Mesendoderm (in vitro differentiated cells): Measurements from ENCODE around the gene SSBP3.

Experiments
- DNase-seq: peaks from one replicate; pipeline ENCODE4 v3.0.0; 2013
- H2AK5ac ChIP-seq: 2 replicates; pipeline ENCODE4 v1.6.1; 2013; ENCODE audit warnings: low read length, inconsistent platforms
- H2BK120ac ChIP-seq: 2 replicates; pipeline ENCODE4 v1.6.1; 2013; ENCODE audit warnings: low read depth, mild to moderate bottlenecking, low read length, moderate library complexity, mixed read lengths
- H2BK15ac ChIP-seq: replicated peaks from 2 replicates; pipeline ENCODE4 v1.6.1; 2013; ENCODE audit warnings: low read depth, mild to moderate bottlenecking, moderate library complexity
- H2BK5ac ChIP-seq: 2 replicates; pipeline ENCODE4 v1.6.1; 2013; ENCODE audit warnings: low read length, inconsistent platforms
- H3K18ac ChIP-seq: 2 replicates; pipeline ENCODE4 v1.6.1; 2013; ENCODE audit warnings: mild to moderate bottlenecking, low read length, mixed read lengths
- H3K23ac ChIP-seq: one replicate; pipeline ENCODE4 v1.6.1; 2013; ENCODE audit warnings: low read length
- H3K27ac ChIP-seq: 2 replicates; pipeline ENCODE4 v1.5.1; 2013; ENCODE audit warnings: low read depth, mild to moderate bottlenecking, inconsistent platforms, low read length, moderate library complexity
- H3K27me3 ChIP-seq: 2 replicates; pipeline ENCODE4 v1.6.1; 2013; ENCODE audit warnings: low read length, control low read depth, mild to moderate bottlenecking, inconsistent platforms; ENCODE audit not compliant: insufficient read depth, poor library complexity
- H3K36me3 ChIP-seq: 2 replicates; pipeline ENCODE4 v1.6.1; 2013; ENCODE audit warnings: low read length, inconsistent platforms; ENCODE audit not compliant: control insufficient read depth, insufficient read depth
- H3K4ac ChIP-seq: one replicate; pipeline ENCODE4 v1.6.1; 2013; ENCODE audit warnings: low read depth, mild to moderate bottlenecking, low read length, moderate library complexity
- H3K4me1 ChIP-seq: 2 replicates; pipeline ENCODE4 v1.6.1; 2013; ENCODE audit warnings: low read depth, low read length, inconsistent platforms; ENCODE audit not compliant: control insufficient read depth
- H3K4me2 ChIP-seq: 2 replicates; pipeline ENCODE4 v1.6.1; 2013; ENCODE audit warnings: low read length
- H3K4me3 ChIP-seq: 2 replicates; pipeline ENCODE4 v1.5.1; 2013; ENCODE audit warnings: mild to moderate bottlenecking, low read length
- H3K56ac ChIP-seq: one replicate; pipeline ENCODE4 v1.6.1; 2013; ENCODE audit warnings: low read length
- H3K79me1 ChIP-seq: 2 replicates; pipeline ENCODE4 v1.6.1; 2013; ENCODE audit warnings: low read length, inconsistent platforms
- H3K79me2 ChIP-seq: 2 replicates; pipeline ENCODE4 v1.6.1; 2013; ENCODE audit warnings: mild to moderate bottlenecking, low read length; ENCODE audit not compliant: control insufficient read depth, insufficient read depth
- H3K9ac ChIP-seq: 2 replicates; pipeline ENCODE4 v1.6.1; 2013; ENCODE audit warnings: low read length, inconsistent platforms
- H4K5ac ChIP-seq: one replicate; pipeline ENCODE4 v1.6.1; 2013; ENCODE audit warnings: low read length
- H4K8ac ChIP-seq: one replicate; pipeline ENCODE4 v1.6.1; 2013; ENCODE audit warnings: low read depth, mild to moderate bottlenecking, control low read depth, low read length, moderate library complexity
- WGBS: extraction: QIAGEN DNeasy Blood & Tissue Kit; methylation state at CpG from one replicate; pipeline ENCODE4 v1.1.7; 2013; ENCODE audit warnings: low lambda C conversion rate, missing lambda C conversion rate; ENCODE audit not compliant: insufficient coverage; ENCODE audit errors: extremely low coverage; 5-methylcytosine and 5-hydroxymethylcytosine counted together

Gene SSBP3

GRCh38 chr1:54274881-54275280, 131.3 kb downstream of the SSBP3 start:
- H3K79me2 ChIP-seq: peaks cover 55% of the 10 kb centered on the region
- peaks cover 22% of the 10 kb centered on the region for H3K4me1 ChIP-seq
- no peak overlapping the region for H3K4me3 ChIP-seq
- H3K18ac ChIP-seq: no peak overlapping the region
- no peak for DNase-seq
- H3K23ac ChIP-seq: no peak overlapping the region
- H3K4me2 ChIP-seq: no peak overlapping the region
- peak overlapping the region; percentile 64 for H3K56ac ChIP-seq
- peak overlapping the region; percentile 28 for H3K9ac ChIP-seq
- H3K36me3 ChIP-seq: peaks cover 5% of the 10 kb centered on the region
- H4K8ac ChIP-seq: no peak overlapping the region
- H3K4ac ChIP-seq: no peak overlapping the region
- no peak overlapping the region for H2BK5ac ChIP-seq
- WGBS: no CpG with 5 or more reads among the region's 11 CpGs
- no peak overlapping the region for H4K5ac ChIP-seq
- H2AK5ac ChIP-seq: no peak overlapping the region
- H3K79me1 ChIP-seq: peaks cover 48% of the 10 kb centered on the region
- H3K27ac ChIP-seq: peak overlapping the region; percentile 64
- H2BK15ac ChIP-seq: no peak overlapping the region
- no peak overlapping the region for H2BK120ac ChIP-seq
- no peaks in the 10 kb centered on the region for H3K27me3 ChIP-seq

DNA sequence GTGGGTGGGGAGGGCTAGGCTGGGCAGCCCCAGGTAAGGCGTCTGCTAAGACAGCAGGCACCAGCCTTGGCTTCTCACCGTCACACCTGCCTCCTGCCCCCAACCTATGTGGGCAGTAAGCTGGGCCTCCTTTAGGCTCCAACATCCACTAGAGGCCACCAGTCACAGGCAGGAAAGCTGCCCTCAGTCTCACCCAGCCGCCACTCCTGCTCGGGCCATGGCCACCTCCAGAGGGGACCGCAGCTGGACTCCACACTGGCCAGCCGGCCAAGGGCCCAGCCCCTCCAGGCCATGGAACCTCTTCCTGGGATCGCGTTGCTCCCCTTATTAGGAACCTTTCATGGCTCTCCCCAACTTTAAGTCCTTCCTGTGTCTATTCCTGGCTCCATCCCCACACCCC, 131.7 kb downstream of the SSBP3 start:
- no peak for DNase-seq

DNA sequence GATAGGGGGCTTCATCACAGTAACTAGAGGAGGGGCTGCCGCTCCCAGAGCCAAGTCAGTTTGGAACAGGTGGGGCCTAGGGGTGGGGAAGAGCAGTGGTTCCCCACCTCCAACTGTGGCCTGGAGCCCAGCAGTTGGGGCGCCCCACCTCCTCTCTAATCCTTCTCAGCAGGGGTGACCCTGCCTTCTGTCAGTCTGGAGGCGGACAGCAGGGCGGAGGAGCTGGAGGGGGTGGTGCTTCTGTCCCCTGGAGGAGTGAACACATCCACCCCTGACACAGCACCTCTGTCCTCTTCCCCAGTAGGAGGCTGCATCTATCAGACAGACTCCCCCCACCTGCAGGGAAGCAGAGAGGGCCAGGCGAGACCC, 132.4 kb downstream of the SSBP3 start:
- Histone ChIP-seq H2BK15ac (no peak overlapping the region), H2AK5ac (no peak overlapping the region), H3K4ac (no peak overlapping the region), H2BK5ac (no peak overlapping the region), H4K5ac (no peak overlapping the region), H3K18ac (no peak overlapping the region), H3K36me3 (peaks cover under 1% of the 10 kb centered on the region), H3K4me3 (no peak overlapping the region), H4K8ac (no peak overlapping the region), H3K4me1 (peaks cover 22% of the 10 kb centered on the region), H2BK120ac (no peak overlapping the region), H3K27ac (peak overlapping the region; percentile 64), H3K27me3 (no peaks in the 10 kb centered on the region), H3K9ac (no peak overlapping the region), H3K56ac (no peak overlapping the region), H3K79me2 (peaks cover 50% of the 10 kb centered on the region), H3K79me1 (peaks cover 47% of the 10 kb centered on the region), H3K23ac (no peak overlapping the region), H3K4me2 (no peak overlapping the region)
- DNase-seq: peak; percentile 82
- no CpG with 5 or more reads among the region's 5 CpGs for WGBS

More for the DNA sequence above, 131.7 kb downstream of the SSBP3 start:
- H3K79me2 ChIP-seq: peaks cover 54% of the 10 kb centered on the region
- no peak overlapping the region for H3K4me3 ChIP-seq
- H4K5ac ChIP-seq: no peak overlapping the region
- H3K56ac ChIP-seq: peak overlapping the region; percentile 64
- peak overlapping the region; percentile 28 for H3K9ac ChIP-seq
- no peaks in the 10 kb centered on the region for H3K27me3 ChIP-seq
- no peak overlapping the region for H2BK120ac ChIP-seq
- no peak overlapping the region for H3K4me2 ChIP-seq
- no peak overlapping the region for H3K23ac ChIP-seq
- H3K79me1 ChIP-seq: peaks cover 47% of the 10 kb centered on the region
- H2AK5ac ChIP-seq: no peak overlapping the region
- WGBS: no CpG with 5 or more reads among the region's 8 CpGs
- H3K4ac ChIP-seq: no peak overlapping the region
- no peak overlapping the region for H2BK15ac ChIP-seq
- H3K18ac ChIP-seq: no peak overlapping the region
- H3K36me3 ChIP-seq: peaks cover 3% of the 10 kb centered on the region
- H4K8ac ChIP-seq: no peak overlapping the region
- H3K4me1 ChIP-seq: peaks cover 22% of the 10 kb centered on the region
- peak overlapping the region; percentile 64 for H3K27ac ChIP-seq
- no peak overlapping the region for H2BK5ac ChIP-seq

DNA sequence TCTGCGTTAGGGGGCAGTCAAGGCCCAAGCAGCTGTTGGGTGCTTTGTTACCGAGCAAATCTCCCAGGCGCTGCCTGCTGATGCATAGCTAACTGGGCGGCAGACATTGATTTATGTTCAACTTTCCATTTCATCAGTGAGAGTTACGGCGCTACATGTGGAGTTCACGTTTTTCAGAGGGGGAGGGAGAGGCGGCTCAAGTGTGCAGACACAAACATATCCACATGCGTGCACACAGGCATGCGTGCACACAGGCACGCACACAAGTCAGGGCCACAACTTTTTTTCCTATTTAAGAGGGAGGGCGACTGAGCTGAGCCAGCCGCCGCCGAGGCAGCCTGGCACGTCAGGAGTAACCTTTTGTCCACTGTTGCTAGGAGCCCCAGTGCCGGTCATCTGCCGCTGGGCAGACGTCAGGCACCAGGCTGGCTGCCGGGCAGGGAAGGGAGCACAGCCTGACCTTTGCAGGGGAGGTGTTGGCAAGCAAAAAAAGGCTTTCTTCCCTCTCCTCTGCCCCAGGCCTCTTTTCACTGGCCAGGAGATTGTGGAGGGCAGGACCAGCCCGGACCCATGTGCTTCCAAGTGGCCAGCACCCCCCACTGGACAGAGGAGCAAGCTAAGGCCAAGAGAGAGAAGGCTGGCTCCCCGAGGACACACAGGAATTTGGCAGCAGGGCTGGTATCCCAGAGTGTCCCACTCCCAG, 133.0 kb downstream of the SSBP3 start:
- H3K4me1 ChIP-seq: peaks cover 22% of the 10 kb centered on the region
- WGBS: no CpG with 5 or more reads among the region's 22 CpGs

GRCh38 chr1:54272772-54273091, 133.5 kb downstream of the SSBP3 start:
- Histone ChIP-seq H4K5ac (no peak overlapping the region), H3K9ac (peak overlapping the region; percentile 1), H3K79me1 (peaks cover 44% of the 10 kb centered on the region), H3K36me3 (no peaks in the 10 kb centered on the region), H4K8ac (no peak overlapping the region), H3K56ac (peak overlapping the region; percentile 71), H3K27ac (no peak overlapping the region), H3K27me3 (no peaks in the 10 kb centered on the region), H2BK5ac (no peak overlapping the region), H2BK15ac (no peak overlapping the region), H2AK5ac (no peak overlapping the region), H2BK120ac (no peak overlapping the region), H3K23ac (no peak overlapping the region), H3K4me1 (peaks cover 22% of the 10 kb centered on the region), H3K4me2 (no peak overlapping the region), H3K4ac (no peak overlapping the region), H3K79me2 (peaks cover 47% of the 10 kb centered on the region), H3K4me3 (no peak overlapping the region), H3K18ac (no peak overlapping the region)
- WGBS: no CpG with 5 or more reads among the region's 4 CpGs
- DNase-seq: peak; percentile 77

More for the DNA sequence above, 133.0 kb downstream of the SSBP3 start:
- no peak overlapping the region for H2BK5ac ChIP-seq
- H4K5ac ChIP-seq: no peak overlapping the region
- no peak overlapping the region for H3K4me2 ChIP-seq
- no peak overlapping the region for H3K23ac ChIP-seq
- H3K27me3 ChIP-seq: no peaks in the 10 kb centered on the region
- H3K4me3 ChIP-seq: no peak overlapping the region
- H4K8ac ChIP-seq: no peak overlapping the region
- H2AK5ac ChIP-seq: no peak overlapping the region
- H3K56ac ChIP-seq: peak overlapping the region; percentile 71
- no peak overlapping the region for H2BK120ac ChIP-seq
- DNase-seq: peak; percentile 70
- H3K9ac ChIP-seq: peak overlapping the region; percentile 1
- H2BK15ac ChIP-seq: no peak overlapping the region
- H3K4ac ChIP-seq: no peak overlapping the region
- H3K79me1 ChIP-seq: peaks cover 44% of the 10 kb centered on the region
- no peak overlapping the region for H3K27ac ChIP-seq
- no peak overlapping the region for H3K18ac ChIP-seq
- peaks cover 46% of the 10 kb centered on the region for H3K79me2 ChIP-seq
- no peaks in the 10 kb centered on the region for H3K36me3 ChIP-seq

- H3K4ac ChIP-seq: no peak overlapping the region
- H4K5ac ChIP-seq: no peak overlapping the region
- H3K56ac ChIP-seq: no peak overlapping the region
- H2AK5ac ChIP-seq: no peak overlapping the region
- no peak overlapping the region for H3K23ac ChIP-seq
- H3K79me1 ChIP-seq: peaks cover 49% of the 10 kb centered on the region
- H3K18ac ChIP-seq: no peak overlapping the region
- no peak overlapping the region for H3K9ac ChIP-seq
- no peak overlapping the region for H2BK15ac ChIP-seq
- WGBS: no CpG with 5 or more reads among the region's 2 CpGs
- H3K4me2 ChIP-seq: no peak overlapping the region
- DNase-seq: peak; percentile 23
- H2BK5ac ChIP-seq: no peak overlapping the region
- H4K8ac ChIP-seq: no peak overlapping the region
- H3K27ac ChIP-seq: no peak overlapping the region
- H3K79me2 ChIP-seq: peaks cover 52% of the 10 kb centered on the region
- no peaks in the 10 kb centered on the region for H3K27me3 ChIP-seq
- no peak overlapping the region for H2BK120ac ChIP-seq
- peaks cover 22% of the 10 kb centered on the region for H3K4me1 ChIP-seq
- no peaks in the 10 kb centered on the region for H3K36me3 ChIP-seq
- no peak overlapping the region for H3K4me3 ChIP-seq
Observed at GRCh38 chr1:54272134-54272533, 134.1 kb downstream of the SSBP3 start.
